ENCODE data around the gene GNB1L.

- TF ChIP-seq GATA2 (IDR thresholded peaks at IDR 0.05; ENCODE audit: low read depth, low read length): no peak
- no peak for TF ChIP-seq GATA3 (IDR thresholded peaks at IDR 0.05; ENCODE audit: low read depth, low read length)
Observed at GRCh38 chr22:19859861-19860510, 5.3 kb upstream of the GNB1L start.

Data from SH-SY5Y (cell line).